Peyer's patch (tissue), 4 donors: ENCODE data around the gene TFAM.

Experiments
- POLR2A ChIP-seq, 2 donors: fragments of 450-650 bp; IDR thresholded peaks; one replicate each; pipeline ENCODE4 v1.5.1; 2017; ENCODE audit warnings: antibody characterized with exemption in 2 of 2, mild to moderate bottlenecking in 2 of 2, moderate library complexity in 2 of 2
- TF ChIP-seq, protein P1 (sequence below), 6 experiments: fragments of 450-650 bp in 4 of 6; fragments of 200-600 bp in 2 of 6; sonication (generic) in 1 of 6; IDR thresholded peaks; one replicate each; pipeline ENCODE4 v1.5.1; 2017 to 2019; ENCODE audit warnings: antibody characterized with exemption in 6 of 6, mild to moderate bottlenecking in 3 of 6, moderate library complexity in 1 of 6

DNA sequence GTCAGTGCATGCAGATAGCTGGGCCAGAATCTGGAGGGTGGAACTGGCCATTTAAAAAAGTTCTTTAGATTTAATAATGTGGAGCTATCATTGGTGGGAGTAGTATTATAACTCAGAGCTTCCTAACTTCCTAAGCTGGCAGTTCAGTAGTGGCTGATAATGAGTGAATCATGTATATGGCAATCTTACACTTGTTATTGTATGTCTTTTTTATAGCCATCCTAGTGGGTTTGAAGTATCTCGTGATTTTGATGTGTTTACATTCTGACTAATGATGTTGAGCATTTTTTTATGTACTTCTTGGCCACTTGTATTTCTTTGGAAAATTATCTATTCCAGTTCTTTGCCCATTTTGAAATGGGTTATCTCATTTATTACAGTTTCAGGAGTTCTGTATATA is 15.4 kb downstream of the TFAM start:
- TF ChIP-seq, protein P1, sequence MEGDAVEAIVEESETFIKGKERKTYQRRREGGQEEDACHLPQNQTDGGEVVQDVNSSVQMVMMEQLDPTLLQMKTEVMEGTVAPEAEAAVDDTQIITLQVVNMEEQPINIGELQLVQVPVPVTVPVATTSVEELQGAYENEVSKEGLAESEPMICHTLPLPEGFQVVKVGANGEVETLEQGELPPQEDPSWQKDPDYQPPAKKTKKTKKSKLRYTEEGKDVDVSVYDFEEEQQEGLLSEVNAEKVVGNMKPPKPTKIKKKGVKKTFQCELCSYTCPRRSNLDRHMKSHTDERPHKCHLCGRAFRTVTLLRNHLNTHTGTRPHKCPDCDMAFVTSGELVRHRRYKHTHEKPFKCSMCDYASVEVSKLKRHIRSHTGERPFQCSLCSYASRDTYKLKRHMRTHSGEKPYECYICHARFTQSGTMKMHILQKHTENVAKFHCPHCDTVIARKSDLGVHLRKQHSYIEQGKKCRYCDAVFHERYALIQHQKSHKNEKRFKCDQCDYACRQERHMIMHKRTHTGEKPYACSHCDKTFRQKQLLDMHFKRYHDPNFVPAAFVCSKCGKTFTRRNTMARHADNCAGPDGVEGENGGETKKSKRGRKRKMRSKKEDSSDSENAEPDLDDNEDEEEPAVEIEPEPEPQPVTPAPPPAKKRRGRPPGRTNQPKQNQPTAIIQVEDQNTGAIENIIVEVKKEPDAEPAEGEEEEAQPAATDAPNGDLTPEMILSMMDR (IDR thresholded peaks at IDR 0.05) = no peak
- no peak for TF ChIP-seq POLR2A (IDR thresholded peaks at IDR 0.05)
